Gastroesophageal sphincter (tissue), 3 donors: ENCODE results near the gene PWWP2B.

Source experiments
- POLR2A ChIP-seq, 2 donors: fragments of 450-650 bp; IDR thresholded peaks; one replicate each; pipeline ENCODE4 v1.6.1; 2017; ENCODE audit warnings: antibody characterized with exemption in 2 of 2, mild to moderate bottlenecking in 2 of 2, moderate library complexity in 1 of 2
- POLR2AphosphoS5 ChIP-seq: sonication (generic); formaldehyde crosslinking; IDR thresholded peaks from one replicate; pipeline ENCODE4 v1.6.1; 2017; ENCODE audit warnings: antibody characterized with exemption
- TF ChIP-seq, protein P1 (sequence below), 4 experiments: fragments of 200-600 bp in 2 of 4; fragments of 450-650 bp in 2 of 4; sonication (generic) in 1 of 4; IDR thresholded peaks; one replicate each; pipeline ENCODE4 v1.5.1; 2017 to 2019; ENCODE audit warnings: antibody characterized with exemption in 4 of 4, mild to moderate bottlenecking in 2 of 4, moderate library complexity in 2 of 4

DNA sequence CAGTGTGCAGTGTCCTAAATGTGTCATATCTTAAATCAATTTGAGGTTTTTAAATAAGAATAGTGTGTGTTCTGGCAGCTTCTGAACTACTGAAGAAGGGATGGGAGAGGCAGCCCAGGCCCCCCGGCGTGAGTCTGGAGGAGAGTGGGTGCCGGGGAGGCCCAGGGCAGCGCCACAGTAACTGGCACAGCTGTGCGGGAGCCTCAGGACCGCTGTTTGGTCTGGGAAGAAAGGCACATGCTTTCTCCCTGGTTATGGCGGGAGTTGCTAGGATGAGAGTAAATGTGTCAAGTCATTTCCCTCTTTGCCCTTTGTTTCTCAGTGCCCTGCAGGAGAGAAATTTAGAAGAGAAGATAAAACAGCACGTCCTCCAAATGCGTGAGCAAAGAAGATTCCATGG is 31.9 kb upstream of the PWWP2B start:
- TF ChIP-seq, protein P1, sequence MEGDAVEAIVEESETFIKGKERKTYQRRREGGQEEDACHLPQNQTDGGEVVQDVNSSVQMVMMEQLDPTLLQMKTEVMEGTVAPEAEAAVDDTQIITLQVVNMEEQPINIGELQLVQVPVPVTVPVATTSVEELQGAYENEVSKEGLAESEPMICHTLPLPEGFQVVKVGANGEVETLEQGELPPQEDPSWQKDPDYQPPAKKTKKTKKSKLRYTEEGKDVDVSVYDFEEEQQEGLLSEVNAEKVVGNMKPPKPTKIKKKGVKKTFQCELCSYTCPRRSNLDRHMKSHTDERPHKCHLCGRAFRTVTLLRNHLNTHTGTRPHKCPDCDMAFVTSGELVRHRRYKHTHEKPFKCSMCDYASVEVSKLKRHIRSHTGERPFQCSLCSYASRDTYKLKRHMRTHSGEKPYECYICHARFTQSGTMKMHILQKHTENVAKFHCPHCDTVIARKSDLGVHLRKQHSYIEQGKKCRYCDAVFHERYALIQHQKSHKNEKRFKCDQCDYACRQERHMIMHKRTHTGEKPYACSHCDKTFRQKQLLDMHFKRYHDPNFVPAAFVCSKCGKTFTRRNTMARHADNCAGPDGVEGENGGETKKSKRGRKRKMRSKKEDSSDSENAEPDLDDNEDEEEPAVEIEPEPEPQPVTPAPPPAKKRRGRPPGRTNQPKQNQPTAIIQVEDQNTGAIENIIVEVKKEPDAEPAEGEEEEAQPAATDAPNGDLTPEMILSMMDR (IDR thresholded peaks at IDR 0.05), result no peak
- no peak for TF ChIP-seq POLR2A (IDR thresholded peaks at IDR 0.05)
- no peak for TF ChIP-seq POLR2AphosphoS5
